Fibroblast of skin of scalp (primary cell): Measurements from ENCODE around the gene CXorf66. TPM values are rescaled to one million over a fixed set of nuclear protein-coding genes. Genes with fewer than 3 reads are reported as not detected.
"Not testable (repeated sequence)": the region's sequence is repeated elsewhere in the genome, so short reads cannot be mapped to it uniquely, and the experiment has no call there.

ENCODE experiments used
- DNase-seq: peaks from one replicate; pipeline ENCODE4 v3.0.0-alpha.2; 2013
- polyA plus RNA-seq, 2 experiments: library from polyadenylated mRNA; unstranded; fragments of 120-200 nt; gene quantifications; one replicate each; pipeline ENCODE4 v1.2.1, GENCODE V29; 2013; ENCODE audit not compliant: insufficient read length in 2 of 2

CXorf66 gene, protein sequence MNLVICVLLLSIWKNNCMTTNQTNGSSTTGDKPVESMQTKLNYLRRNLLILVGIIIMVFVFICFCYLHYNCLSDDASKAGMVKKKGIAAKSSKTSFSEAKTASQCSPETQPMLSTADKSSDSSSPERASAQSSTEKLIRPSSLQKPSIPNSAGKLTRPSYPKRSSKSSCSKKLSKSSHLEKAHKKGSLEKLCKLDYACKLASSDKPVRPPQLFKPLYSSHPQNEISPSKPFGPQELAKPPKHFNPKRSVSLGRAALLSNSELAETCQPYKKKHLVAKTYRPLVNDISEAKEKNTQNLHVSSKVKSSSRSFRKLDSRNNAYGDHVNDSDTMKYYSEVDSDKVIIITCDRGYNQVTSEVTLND
- polyA plus RNA-seq (2013, experiment 1 of 2; ENCODE audit: insufficient read length), result not detected
- not detected for polyA plus RNA-seq (2013, experiment 2 of 2; ENCODE audit: insufficient read length)

DNA sequence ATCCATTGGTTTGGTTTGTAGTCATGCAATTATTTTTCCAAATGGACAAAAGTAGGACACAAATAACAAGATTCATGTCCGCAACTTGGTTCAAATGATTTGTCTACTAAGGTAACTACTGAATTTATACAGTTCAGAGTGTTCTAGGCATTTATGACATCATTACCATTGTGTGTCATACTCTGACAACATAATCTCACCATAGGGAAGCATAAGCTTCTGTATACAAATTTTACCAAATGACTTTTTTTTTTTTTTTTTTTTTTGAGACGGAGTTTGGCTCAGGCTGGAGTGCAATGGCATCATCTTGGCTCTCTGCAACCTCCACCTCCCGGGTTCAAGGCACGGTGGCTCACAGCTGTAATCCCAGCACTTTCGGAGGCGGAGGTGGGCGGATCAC is at the start of gene CXorf66:
Gene CXorf66, minus strand, starts transcription at position 101 of the 400 bp plus-strand sequence. Its CDS starts 25 bp downstream, at position 76.
- DNase-seq, result no peak

DNA sequence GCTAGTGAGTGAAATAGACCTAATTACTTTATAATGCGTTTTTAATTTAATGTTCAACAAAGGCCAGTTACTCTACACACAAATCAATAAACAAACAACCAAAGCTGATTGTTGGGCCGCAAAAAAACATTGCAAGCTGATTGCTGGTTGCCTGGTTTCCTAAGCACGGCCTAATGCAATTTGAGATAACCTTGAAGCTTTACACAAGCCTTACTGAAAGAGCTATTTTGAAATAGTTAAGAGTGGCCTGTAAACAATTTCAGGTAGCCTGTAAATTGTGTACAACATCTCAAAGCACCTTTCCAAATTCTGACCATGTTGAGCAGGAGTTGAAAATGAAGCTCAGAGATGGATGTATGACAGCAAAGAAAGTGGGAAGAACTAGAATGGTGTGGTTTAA is 17.5 kb upstream of the CXorf66 start:
- no peak for DNase-seq

DNA sequence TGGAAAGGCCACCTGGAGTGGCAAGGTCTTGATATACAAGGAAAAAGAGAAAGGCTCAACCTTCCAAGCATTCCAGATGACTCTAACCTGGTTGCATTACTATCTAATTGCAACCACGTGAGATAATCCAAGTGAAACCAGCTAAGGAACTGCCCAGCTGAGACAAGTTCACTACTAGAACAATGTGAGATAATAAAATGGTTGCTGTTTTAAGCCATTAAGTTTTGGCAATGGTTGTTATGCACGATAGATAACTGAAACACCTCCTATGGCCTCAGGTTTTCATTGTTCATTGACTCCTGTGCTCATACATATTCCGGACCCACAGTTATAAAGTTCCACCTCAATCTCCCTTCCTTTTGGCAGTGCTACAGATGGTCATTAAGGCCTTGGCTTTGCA is 9.2 kb upstream of the CXorf66 start:
- DNase-seq, result no peak

DNA sequence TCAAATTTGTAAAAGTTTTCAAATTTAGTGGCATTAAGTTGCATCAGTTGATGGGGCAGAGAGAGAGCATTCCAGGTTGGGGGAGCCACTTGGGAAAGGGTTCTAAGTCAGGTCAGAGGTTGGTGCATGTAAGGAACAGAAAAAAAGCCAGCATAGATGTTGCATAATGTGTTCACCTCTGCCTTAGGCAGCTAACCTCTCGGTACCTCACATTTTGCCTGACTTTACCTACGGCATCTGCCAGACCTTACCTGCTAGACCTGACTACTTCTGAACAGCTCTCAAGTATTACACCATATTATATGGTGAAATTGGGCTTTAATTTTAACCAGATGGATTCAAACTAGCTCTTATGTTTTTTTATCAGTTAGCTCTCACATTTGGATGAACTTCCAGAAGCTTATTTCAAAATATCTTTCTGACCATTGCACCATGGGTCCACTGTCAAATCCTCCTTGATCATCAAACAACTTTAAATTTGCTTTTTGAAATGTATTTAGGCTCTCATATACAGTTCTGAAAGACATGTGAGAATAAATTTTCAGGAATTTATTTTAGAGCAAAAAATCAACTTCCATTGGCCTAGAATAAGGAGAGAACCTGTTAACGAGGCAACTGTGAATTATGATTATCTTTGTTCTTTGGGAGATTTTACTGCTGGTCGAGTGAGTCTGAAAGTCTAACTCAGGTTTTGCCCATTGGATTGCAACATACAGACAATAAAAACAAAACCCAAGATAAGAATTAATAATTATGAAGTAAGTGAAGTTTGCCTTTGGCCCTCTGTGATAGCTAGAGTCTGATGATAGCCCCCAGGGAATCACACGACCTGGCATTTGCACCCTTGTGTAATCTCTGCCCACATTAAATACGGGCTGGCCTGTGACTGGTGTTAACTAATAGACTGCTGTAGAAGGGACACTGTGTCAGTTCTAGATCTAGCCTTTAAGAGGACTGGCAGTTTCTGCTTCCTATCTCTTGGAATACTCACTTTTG is 7.6 kb upstream of the CXorf66 start:
- DNase-seq, result no peak

DNA sequence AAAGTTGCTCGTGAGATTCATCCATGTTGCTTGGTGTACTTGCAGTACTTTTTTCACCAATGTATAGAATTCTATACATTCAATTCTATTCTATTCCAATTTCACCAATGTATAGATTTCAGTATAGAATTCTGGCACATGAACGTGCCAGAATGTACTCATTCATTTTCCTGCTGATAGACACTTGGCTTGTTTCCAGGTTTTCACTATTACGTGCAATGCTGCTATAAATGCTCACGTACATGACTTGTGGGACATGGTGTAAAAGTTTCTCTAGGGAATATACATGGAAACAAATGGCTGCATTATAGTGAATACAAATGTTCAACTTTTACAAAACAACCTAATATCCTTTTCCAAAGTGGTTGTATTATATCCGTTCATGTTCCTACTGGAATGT is 6.8 kb upstream of the CXorf66 start:
- DNase-seq, result no peak

DNA sequence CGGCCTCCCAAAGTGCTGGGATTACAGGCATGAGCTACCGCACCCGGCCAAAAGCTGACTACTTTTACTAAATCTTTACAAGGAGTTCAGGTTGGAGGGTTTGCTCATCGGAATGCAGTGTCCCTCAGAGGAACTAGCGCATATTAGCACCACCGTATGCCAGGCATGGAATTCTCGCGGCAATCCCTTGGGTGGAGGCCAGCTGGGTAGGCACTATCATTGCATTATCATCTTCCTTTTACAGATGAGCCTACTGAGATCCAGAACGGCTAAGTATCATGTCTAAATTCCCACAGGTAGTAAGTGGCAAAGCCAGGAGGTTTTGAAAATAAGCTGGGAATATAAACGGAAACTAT is 6.1 kb upstream of the CXorf66 start:
- no peak for DNase-seq

DNA sequence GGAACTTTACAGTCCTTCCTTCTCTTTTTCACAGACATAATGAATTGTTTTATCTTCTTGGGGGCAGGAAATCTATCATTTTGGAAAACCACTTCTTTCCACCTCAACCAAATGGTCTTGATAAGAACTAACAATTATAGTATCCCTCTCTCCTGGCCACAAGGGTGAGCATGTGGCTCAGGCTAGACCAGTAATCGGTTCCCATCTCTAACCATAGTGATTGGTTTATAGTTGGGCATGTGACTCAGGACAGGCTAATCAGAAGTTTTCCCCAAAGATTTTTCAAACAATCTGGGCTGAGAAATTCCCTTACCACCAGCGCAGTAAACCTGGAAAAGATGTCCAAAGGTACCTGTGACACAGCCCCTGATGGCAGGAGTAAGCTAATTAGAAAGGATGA is 4.0 kb upstream of the CXorf66 start:
- no peak for DNase-seq

DNA sequence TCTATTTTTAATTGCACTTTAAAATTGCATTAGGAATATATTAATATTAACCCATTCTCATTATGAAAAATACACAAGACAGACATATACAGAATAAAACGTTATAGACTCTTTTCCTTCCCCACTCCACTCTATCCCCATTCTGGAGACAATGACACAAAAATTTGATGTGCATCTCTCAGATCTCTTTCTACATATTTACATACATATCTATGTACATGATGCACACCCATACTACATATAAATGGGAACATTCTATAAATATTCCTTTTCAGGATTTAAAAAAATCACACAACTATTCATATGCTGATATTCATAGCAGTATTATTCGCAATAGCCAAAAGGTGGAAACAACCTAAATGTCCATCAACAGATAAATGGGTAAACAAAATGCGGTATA is 2.4 kb upstream of the CXorf66 start:
- DNase-seq, result no peak

DNA sequence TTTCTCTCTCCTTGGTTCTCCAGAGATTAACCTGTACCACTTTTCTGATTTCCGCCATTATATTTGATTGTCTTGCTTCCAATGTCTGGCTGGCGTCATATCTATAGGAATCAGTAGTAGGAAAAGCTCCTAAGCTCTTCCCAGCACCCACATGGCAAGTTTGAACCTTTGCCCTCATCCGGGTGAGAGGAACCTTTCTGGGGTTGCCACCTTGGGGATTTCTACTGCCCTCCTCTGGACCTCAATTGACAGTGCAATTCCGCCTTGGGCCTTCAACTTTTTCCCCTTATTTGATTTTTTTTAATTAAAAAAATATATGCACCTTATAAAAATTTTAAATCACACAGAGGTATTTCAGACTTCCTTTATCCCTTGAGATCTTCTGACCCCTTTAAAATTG is 2.0 kb upstream of the CXorf66 start:
- no peak for DNase-seq

DNA sequence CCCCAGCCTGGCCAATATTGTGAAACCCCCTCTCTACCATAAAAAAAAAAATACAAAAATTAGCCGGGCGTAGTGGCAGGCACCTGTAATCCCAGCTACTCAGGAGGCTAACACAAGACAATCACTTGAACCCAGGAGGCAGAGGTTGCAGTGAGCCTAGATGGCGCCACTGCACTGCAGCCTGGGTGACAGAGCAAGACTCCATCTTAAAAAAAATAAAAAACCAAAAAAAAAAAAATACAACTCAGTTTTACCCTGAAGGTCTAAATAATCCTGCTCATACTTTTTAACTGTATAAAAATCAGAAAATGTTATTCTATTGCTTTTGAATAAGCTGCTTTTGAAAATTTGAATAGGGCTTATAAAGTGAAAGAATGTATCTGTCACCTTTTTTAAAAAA is 838 bp upstream of the CXorf66 start:
- not testable (repeated sequence) for DNase-seq

DNA sequence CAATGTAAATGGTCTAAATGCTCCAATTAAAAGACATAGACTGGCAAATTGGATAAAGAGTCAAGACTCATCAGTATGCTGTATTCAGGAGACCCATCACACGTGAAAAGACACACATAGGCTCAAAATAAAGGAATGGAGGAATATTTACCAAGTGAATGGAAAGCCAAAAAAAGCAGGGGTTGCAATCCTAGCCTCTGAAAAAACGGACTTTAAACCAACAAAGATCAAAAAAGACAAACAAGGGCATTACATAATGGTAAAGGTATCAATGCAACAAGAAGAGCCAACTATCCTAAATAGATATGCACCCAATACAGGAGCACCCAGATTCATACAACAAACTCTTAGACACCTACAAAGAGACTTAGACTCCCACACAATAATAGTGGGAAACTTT is 4.2 kb downstream of the CXorf66 start:
- not testable (repeated sequence) for DNase-seq

DNA sequence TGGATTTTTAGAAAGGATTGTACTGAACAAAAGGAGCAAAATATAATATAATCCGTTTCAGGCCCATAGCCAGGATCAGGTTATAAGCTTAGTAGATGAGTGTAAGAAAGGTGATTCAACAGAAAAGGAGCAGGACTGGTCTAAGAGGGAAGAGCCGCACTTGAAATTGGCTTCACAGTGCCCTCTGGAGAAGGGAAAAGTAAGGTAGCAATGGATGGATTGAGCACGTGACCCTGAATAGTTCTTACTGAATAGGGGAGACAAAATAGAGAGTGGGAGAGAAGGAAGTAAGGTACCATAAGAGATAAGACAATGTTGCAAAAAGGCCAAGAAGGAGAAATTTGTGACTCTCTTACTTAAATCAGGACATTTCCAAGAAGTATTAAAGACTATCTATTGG is 15.6 kb downstream of the CXorf66 start:
- no peak for DNase-seq

DNA sequence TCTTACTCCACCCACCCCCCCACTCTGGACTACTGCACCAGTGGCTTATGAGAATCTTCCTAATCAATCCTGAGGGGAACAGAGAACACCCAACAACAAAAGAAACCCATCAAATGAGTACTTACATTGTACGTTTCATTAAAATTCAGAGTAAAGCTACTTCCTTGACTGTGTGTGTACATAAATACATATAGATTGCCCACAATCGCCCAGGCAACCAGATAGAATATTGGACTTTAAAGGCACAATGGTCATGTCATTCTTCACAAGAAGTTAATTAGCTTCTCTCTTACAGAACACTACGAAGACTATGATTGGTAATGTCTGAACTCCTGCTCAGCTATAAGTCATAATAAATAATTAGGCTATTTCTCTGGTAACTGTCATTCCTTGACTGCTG is 20.2 kb downstream of the CXorf66 start:
- no peak for DNase-seq

DNA sequence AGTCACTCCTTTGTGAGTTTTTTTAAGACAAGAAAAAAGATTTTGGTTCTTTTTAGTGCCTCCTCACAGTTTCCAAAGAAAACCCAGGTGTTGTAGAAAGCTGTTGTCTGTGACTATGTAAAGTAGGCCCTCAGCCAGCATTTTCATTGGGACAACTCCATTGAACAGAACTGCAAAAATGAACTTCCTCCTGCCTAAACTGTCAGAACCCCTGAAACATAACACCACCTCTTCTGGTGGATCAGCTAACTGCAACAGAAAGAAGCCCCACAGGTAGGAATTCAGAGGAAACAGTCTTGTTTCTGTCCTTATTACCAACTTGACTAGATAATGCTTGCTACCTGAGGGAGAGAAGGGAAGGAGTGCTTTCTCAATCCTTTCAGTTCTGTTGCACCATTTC is 29.1 kb downstream of the CXorf66 start:
- DNase-seq, result no peak

DNA sequence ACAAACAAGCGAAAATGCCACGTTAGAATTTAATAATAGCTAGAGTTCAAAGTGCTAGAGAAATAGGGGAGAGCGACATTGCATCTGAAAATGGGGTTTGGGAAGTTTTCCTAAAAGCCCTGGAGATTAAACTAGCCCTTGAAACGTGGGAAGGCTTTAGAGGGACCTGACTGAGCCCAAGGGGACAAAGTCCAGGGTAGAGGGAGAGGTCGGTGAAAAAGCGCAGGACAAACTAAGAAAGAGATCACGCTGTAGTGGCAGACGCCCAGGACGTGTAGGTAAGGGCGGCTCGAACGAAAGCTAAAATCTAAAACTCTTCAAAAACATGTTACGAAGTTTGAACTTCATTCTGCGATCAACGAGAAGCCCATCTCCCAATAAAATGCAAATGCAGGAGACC is 31.4 kb downstream of the CXorf66 start:
- no peak for DNase-seq

DNA sequence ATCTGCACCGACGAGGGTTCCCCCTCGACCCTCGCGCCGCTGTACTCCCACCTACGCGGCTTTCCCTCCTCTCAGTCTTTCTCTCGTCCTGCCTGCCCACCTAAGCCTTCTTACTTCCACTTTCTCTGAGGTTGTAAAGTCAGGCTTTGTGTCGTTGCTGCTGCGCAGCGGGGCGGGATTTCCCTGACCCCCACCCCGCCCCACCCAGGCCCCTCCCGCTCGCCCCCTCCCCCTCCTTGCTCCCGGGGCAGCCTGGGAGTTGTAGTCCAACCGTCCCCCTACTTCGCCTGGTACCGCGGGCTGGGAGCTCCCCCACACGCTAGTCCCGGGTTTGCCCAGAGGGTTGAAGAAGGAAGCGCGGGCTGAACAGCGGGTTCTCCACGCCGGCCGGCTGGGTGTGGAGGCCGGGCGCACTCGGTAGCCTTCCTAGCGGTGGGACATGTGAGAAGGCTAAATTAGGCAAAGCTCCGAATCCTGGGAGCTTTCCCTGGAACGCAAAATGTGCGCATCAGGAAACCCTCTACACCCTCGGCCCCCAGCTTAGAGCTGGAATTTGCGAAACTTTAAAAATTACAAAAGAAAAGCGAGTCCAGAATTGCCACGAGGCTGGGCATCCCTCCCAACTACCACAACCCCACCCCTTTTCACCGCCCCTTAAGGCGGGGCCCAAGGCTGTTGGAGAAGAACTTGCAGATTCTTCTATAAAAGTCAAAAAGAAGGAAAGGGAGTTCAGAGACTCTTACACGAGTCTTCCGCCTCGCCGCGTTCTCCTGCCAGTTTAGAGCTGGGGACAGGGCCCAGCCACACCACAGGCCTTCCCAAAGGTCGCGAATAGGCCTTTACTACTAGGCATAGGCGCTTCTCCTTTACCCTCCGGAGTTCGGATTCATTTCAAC is 32.2 kb downstream of the CXorf66 start, which contains the start of gene ATP11C:
Gene ATP11C, minus strand, starts transcription at position 153 of the 896 bp plus-strand sequence. CDS start 1,011 bp downstream, outside the sequence.
- peak; percentile 92 for DNase-seq

DNA sequence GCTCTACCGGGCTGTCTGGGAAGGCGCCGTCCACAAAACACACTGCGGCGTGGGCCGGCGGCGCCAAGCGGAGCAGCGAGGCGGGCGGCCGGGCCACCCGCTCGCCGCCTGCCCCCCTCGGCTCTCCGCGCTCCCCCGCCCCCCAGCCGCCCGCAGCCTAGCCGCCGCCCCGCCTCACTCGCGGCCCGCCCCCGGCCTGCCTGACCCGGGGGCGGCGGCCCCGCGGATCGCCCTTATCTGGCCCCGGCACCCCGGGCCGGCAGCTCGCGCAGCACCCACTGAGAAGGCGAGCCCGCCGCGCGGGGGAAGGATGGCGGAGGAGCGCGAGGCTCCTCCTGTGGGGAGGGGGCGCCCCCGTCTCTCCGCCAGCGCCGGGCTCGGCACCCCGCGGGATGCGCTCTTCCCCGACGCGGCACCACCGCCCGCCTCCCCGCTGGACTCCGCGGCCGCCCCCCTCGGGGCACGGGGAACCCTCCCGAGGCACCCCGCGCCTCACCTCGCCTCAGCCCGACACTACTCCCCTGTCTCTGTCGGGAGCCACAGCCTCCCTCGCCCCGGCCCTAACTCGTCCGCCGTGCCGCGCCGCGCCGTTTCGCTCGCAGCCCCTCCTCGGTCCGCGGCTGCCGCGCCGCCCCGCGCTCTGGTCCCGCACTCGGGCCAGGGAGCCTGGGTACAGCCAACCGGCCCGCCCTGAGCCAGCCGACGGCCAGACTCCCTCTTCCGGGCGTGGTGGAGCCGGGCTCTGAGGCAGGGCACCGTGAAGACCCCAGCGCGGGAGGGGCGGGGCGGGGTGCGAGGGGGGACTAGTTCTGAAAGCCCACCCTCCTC is 33.0 kb downstream of the CXorf66 start:
- DNase-seq, result peak; percentile 42

DNA sequence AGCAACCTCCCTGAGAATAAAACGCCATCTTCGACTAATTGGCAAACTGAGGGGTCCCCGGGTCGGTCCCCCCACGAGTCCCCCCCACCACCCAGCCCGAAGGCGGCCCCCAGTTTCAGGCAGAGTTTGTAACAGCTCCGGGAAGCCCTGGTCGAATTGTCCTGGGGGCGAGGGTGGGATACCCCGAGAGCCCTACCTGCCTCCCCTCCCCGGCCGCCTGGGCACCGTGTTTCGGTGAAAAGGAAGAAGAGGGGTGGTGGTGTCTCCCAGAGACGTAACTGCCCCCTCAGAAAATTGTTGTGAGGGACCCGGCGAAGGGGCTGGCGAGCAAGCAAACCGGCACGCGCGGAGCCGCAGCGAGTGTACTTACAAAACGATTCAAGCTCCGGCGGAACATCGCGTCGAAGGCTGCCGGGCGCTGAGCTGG is 33.7 kb downstream of the CXorf66 start:
- DNase-seq, result no peak

DNA sequence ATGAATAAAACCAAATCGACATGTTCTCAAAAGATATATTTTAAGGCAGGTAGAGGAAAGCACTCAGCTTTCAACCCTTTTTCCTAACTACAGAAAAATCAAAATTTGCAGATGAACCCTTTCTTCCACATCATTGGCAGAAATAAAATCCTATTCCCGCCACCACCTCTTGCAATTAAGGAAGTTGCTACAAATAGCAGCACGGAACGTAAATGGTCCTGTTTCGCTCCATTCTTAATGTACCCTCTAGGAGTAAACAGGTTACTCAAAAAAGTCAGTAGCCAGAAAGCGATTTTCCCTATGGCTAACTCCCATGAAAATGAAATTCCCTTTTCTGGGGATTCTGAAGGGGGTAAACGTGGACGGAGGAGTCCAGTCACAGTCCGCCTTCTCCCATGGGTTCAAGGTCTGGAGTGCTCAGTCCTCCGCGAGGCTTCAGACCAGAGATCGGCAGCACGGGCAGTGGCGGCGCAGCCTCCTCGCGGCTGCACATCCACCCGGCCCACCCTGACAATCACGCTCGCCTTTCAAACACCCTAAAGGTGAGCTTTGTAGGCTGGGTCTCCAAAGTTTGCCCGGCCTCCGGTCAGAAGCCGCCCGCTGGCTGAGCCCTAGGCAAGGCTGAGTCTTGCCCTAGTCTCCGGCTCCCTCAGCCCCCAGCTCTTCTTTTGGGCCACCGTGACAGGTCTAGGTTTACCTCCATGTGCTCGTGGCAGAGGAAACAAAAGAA is 34.2 kb downstream of the CXorf66 start:
- no peak for DNase-seq

DNA sequence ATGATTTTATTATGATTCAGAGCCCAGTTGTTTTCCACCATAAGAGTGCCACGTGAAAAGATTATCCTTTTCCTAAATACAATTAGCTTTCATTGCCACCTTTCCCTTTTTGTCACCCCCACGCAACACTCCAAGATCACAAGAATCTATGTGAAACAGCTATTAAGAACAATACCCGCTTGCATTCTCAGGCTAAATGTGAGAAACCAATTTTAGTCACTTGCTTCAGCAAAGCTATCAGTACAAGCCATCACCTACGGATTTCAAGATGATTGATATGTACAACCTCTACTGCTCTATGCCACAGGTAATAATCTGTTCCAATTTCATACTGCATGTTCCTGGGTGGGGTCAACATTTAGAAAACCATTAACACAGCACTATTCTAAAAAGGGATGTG is 34.9 kb downstream of the CXorf66 start:
- no peak for DNase-seq

DNA sequence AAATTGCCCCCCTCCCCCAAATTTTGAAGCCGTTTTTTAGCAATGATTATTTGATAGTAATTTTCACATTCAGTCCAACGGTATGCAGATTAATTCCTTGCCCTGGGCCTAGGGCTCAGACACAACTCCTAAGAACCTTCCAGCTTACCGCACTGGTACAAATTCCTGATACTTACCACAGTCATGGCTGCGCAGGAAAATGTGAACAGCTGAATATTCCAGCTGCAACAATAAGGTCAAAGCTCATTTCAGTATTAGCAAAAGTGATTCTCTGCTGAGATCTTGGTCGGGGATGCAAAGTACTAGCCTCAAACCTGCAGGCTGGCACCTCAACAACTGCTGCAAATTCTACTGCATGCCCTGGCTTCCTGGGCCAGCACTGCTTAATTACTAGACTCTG is 35.4 kb downstream of the CXorf66 start:
- DNase-seq, result no peak
